Measurements from ENCODE around the gene RPS16.

RPS16 gene

GRCh38 chr19:39408392-39409207 lies 27.1 kb downstream of the RPS16 start:
- in situ Hi-C loops (cut with MboI; ENCODE audit: low sequenced_read_pairs), result no loop called here

- in situ Hi-C loops (cut with MboI; ENCODE audit: low sequenced_read_pairs), result no loop called here
These were observed 27.9 kb downstream of the RPS16 start for GRCh38 chr19:39407660-39408391.

GRCh38 chr19:39407410-39407659 lies 28.4 kb downstream of the RPS16 start:
- in situ Hi-C loops (cut with MboI; ENCODE audit: low sequenced_read_pairs), result no loop called here

- in situ Hi-C loops (cut with MboI; ENCODE audit: low sequenced_read_pairs), result no loop called here
These were observed 28.9 kb downstream of the RPS16 start, which contains the start of gene ZFP36 for GRCh38 chr19:39406656-39407409. ZFP36 (plus strand) TSS chr19:39406847; CDS start chr19:39406905, 58 bp downstream.

GRCh38 chr19:39405958-39406655 lies 29.6 kb downstream of the RPS16 start:
- in situ Hi-C loops (cut with MboI; ENCODE audit: low sequenced_read_pairs), result no loop called here

GRCh38 chr19:39405261-39405957 lies 30.3 kb downstream of the RPS16 start:
- in situ Hi-C loops (cut with MboI; ENCODE audit: low sequenced_read_pairs), result no loop called here

- in situ Hi-C loops (cut with MboI; ENCODE audit: low sequenced_read_pairs), result no loop called here
These were observed 32.1 kb downstream of the RPS16 start for GRCh38 chr19:39403331-39404312.

GRCh38 chr19:39402346-39403300 lies 33.1 kb downstream of the RPS16 start:
- in situ Hi-C loops (cut with MboI; ENCODE audit: low sequenced_read_pairs), result no loop called here

- in situ Hi-C loops (cut with MboI; ENCODE audit: low sequenced_read_pairs), result no loop called here
These were observed 34.0 kb downstream of the RPS16 start for GRCh38 chr19:39401549-39402345.

- in situ Hi-C loops (cut with MboI; ENCODE audit: low sequenced_read_pairs), result no loop called here
These were observed 34.6 kb downstream of the RPS16 start for GRCh38 chr19:39401070-39401548.

- in situ Hi-C loops (cut with MboI; ENCODE audit: low sequenced_read_pairs), result no loop called here
These were observed 35.7 kb downstream of the RPS16 start for GRCh38 chr19:39400061-39400460.

GRCh38 chr19:39399668-39400050 lies 36.1 kb downstream of the RPS16 start:
- in situ Hi-C loops (cut with MboI; ENCODE audit: low sequenced_read_pairs), result no loop called here

GRCh38 chr19:39398297-39398864 lies 37.4 kb downstream of the RPS16 start:
- in situ Hi-C loops (cut with MboI; ENCODE audit: low sequenced_read_pairs), result no loop called here

- in situ Hi-C loops (cut with MboI; ENCODE audit: low sequenced_read_pairs), result no loop called here
These were observed 38.1 kb downstream of the RPS16 start for GRCh38 chr19:39397360-39398296.

GRCh38 chr19:39390751-39391437 lies 44.9 kb downstream of the RPS16 start, which contains the start of the genes MED29 and PAF1:
MED29 (plus strand) TSS chr19:39391378; CDS start chr19:39391423, 45 bp downstream.
PAF1 (minus strand) TSS chr19:39391106; CDS start chr19:39390864, 242 bp downstream.
- in situ Hi-C loops (cut with MboI; ENCODE audit: low sequenced_read_pairs), result no loop called here
